ENCODE data around the gene FHIT. TPM values are rescaled to one million over a fixed set of nuclear protein-coding genes. Genes with fewer than 3 reads are reported as not detected.

Gene FHIT
- total RNA-seq, 1 experiment from 2014 or later, result 9.8 TPM

GRCh38 chr3:60854791-60855190 lies 396.5 kb downstream of the FHIT start:
- ChIA-PET POLR2A (ENCODE audit: unreplicated experiment) (no interaction called here), CTCF (no interaction called here)
- no peaks in the 10 kb centered on the region for H3K9me2 ChIP-seq (ENCODE audit: insufficient read depth)
- H4K20me1 ChIP-seq (ENCODE audit: insufficient read depth), result no peaks in the 10 kb centered on the region
- H3K27ac ChIP-seq, result no peak overlapping the region
- no peak overlapping the region for H3K4me2 ChIP-seq
- TF ChIP-seq EZH2 (IDR thresholded peaks at IDR 0.05; ENCODE audit: low read depth) (no peak), CTCF (conservative IDR thresholded peaks at IDR 0.05) (no peak)
- no peak overlapping the region for H2AFZ ChIP-seq
- no TSS peak for BruUV-seq (replicated peaks)
- H3K4me1 ChIP-seq (replicated peaks; ENCODE audit: insufficient read depth), result no peaks in the 10 kb centered on the region
- no peak overlapping the region for H3K4me3 ChIP-seq
- no peaks in the 10 kb centered on the region for H3K27me3 ChIP-seq (ENCODE audit: insufficient read depth, low read depth)
- H3K9me3 ChIP-seq (ENCODE audit: insufficient read depth, low read depth), result no peaks in the 10 kb centered on the region
- no peaks in the 10 kb centered on the region for H3K79me2 ChIP-seq (ENCODE audit: low read depth)
- DNase-seq, result no peak
- no peaks in the 10 kb centered on the region for H3F3A ChIP-seq (ENCODE audit: insufficient read depth, low read depth)
- intact Hi-C loops (cut with micrococcal nuclease; ENCODE audit: unreplicated experiment), result no loop called here
- H3K36me3 ChIP-seq (ENCODE audit: low read depth), result no peaks in the 10 kb centered on the region

- TF ChIP-seq EZH2 (IDR thresholded peaks at IDR 0.05; ENCODE audit: low read depth) (no peak), CTCF (conservative IDR thresholded peaks at IDR 0.05) (no peak)
- Histone ChIP-seq H2AFZ (no peak overlapping the region), H3K4me3 (no peak overlapping the region), H3K36me3 (ENCODE audit: low read depth) (no peaks in the 10 kb centered on the region), H3K4me2 (no peak overlapping the region), H3K4me1 (replicated peaks; ENCODE audit: insufficient read depth) (no peaks in the 10 kb centered on the region), H3K9me3 (ENCODE audit: insufficient read depth, low read depth) (no peaks in the 10 kb centered on the region), H3K9me2 (ENCODE audit: insufficient read depth) (no peaks in the 10 kb centered on the region), H3K79me2 (ENCODE audit: low read depth) (no peaks in the 10 kb centered on the region), H3K27ac (no peak overlapping the region), H4K20me1 (ENCODE audit: insufficient read depth) (no peaks in the 10 kb centered on the region), H3F3A (ENCODE audit: insufficient read depth, low read depth) (no peaks in the 10 kb centered on the region), H3K27me3 (ENCODE audit: insufficient read depth, low read depth) (no peaks in the 10 kb centered on the region)
- ChIA-PET CTCF (no interaction called here), POLR2A (ENCODE audit: unreplicated experiment) (no interaction called here)
- intact Hi-C loops (cut with micrococcal nuclease; ENCODE audit: unreplicated experiment), result no loop called here
- DNase-seq, result no peak
- BruUV-seq (replicated peaks), result no TSS peak
These were observed 403.5 kb downstream of the FHIT start for GRCh38 chr3:60847791-60848190.

- H3F3A ChIP-seq (ENCODE audit: insufficient read depth, low read depth), result no peaks in the 10 kb centered on the region
- intact Hi-C loops (cut with micrococcal nuclease; ENCODE audit: unreplicated experiment), result no loop called here
- BruUV-seq (replicated peaks), result no TSS peak
- no peak overlapping the region for H2AFZ ChIP-seq
- H3K9me3 ChIP-seq (ENCODE audit: insufficient read depth, low read depth), result no peaks in the 10 kb centered on the region
- no peaks in the 10 kb centered on the region for H4K20me1 ChIP-seq (ENCODE audit: insufficient read depth)
- no peak overlapping the region for H3K4me3 ChIP-seq
- H3K4me1 ChIP-seq (replicated peaks; ENCODE audit: insufficient read depth), result no peaks in the 10 kb centered on the region; the same call in 1 of the 2 replicates
- no peaks in the 10 kb centered on the region for H3K9me2 ChIP-seq (ENCODE audit: insufficient read depth)
- no peak for DNase-seq
- TF ChIP-seq CTCF (conservative IDR thresholded peaks at IDR 0.05), result no peak
- no peak overlapping the region for H3K27ac ChIP-seq
- no peaks in the 10 kb centered on the region for H3K79me2 ChIP-seq (ENCODE audit: low read depth)
- no peaks in the 10 kb centered on the region for H3K27me3 ChIP-seq (ENCODE audit: insufficient read depth, low read depth)
- CTCF ChIA-PET, result no interaction called here
- POLR2A ChIA-PET (ENCODE audit: unreplicated experiment), result no interaction called here
- H3K4me2 ChIP-seq, result no peak overlapping the region
- H3K36me3 ChIP-seq (ENCODE audit: low read depth), result no peaks in the 10 kb centered on the region
These were observed 407.0 kb downstream of the FHIT start for GRCh38 chr3:60844256-60844655.

Data from PC-9 (cell line).